Neural progenitor cell (in vitro differentiated cells): ENCODE results near the gene KCNC1. TPM values are rescaled to one million over a fixed set of nuclear protein-coding genes. Genes with fewer than 3 reads are reported as not detected.

Experiments used
- DNase-seq: peaks from one replicate; pipeline ENCODE4 v3.0.0-alpha.2; 2016; ENCODE audit warnings: low spot score
- H2AFZ ChIP-seq: fragments of 200-600 bp; sonication (generic); replicated peaks from 2 replicates; pipeline ENCODE4 v1.6.1; 2016; ENCODE audit warnings: antibody characterized with exemption
- H3F3A ChIP-seq: fragments of 200-600 bp; sonication (generic); 2 replicates; pipeline ENCODE4 v1.6.1; 2016; ENCODE audit warnings: antibody characterized with exemption, low read depth
- H3K27ac ChIP-seq: fragments of 200-600 bp; sonication (generic); 2 replicates; pipeline ENCODE4 v1.5.1; 2016; ENCODE audit warnings: mild to moderate bottlenecking
- H3K27me3 ChIP-seq: fragments of 200-600 bp; sonication (generic); 2 replicates; pipeline ENCODE4 v1.6.1; 2016; ENCODE audit warnings: mild to moderate bottlenecking, moderate library complexity
- H3K36me3 ChIP-seq: fragments of 200-600 bp; sonication (generic); 2 replicates; pipeline ENCODE4 v1.5.1; 2016
- H3K4me1 ChIP-seq: fragments of 200-600 bp; sonication (generic); 2 replicates; pipeline ENCODE4 v1.6.1; 2016; ENCODE audit warnings: mixed run types
- H3K4me2 ChIP-seq: fragments of 200-600 bp; sonication (generic); 2 replicates; pipeline ENCODE4 v1.6.1; 2016
- H3K4me3 ChIP-seq: fragments of 200-600 bp; sonication (generic); 2 replicates; pipeline ENCODE4 v1.5.1; 2016
- H3K79me2 ChIP-seq: fragments of 200-600 bp; sonication (generic); 2 replicates; pipeline ENCODE4 v1.6.1; 2016; ENCODE audit warnings: low read depth
- H3K9ac ChIP-seq: fragments of 200-600 bp; sonication (generic); 2 replicates; pipeline ENCODE4 v1.6.1; 2016
- H3K9me3 ChIP-seq: fragments of 200-600 bp; sonication (generic); 2 replicates; pipeline ENCODE4 v1.5.1; 2016; ENCODE audit warnings: low read depth
- H4K20me1 ChIP-seq: fragments of 200-600 bp; sonication (generic); 2 replicates; pipeline ENCODE4 v1.6.1; 2016; ENCODE audit warnings: low read depth
- H3K27ac Mint-ChIP-seq: 3 replicates; pipeline ENCODE4 v1.8.0; 2021; ENCODE audit warnings: mixed read lengths
- H3K27me3 Mint-ChIP-seq: 2 replicates; pipeline ENCODE4 v1.8.0; 2022; ENCODE audit warnings: low read depth, mild to moderate bottlenecking, inconsistent platforms, moderate library complexity, mixed read lengths; ENCODE audit not compliant: insufficient read depth
- H3K36me3 Mint-ChIP-seq: 3 replicates; pipeline ENCODE4 v1.8.0; 2021; ENCODE audit warnings: mixed read lengths
- H3K4me1 Mint-ChIP-seq: 3 replicates; pipeline ENCODE4 v1.8.0; 2021; ENCODE audit warnings: mixed read lengths
- H3K4me3 Mint-ChIP-seq: 3 replicates; pipeline ENCODE4 v1.8.0; 2021; ENCODE audit warnings: mild to moderate bottlenecking, moderate library complexity, mixed read lengths
- H3K9me3 Mint-ChIP-seq: 3 replicates; pipeline ENCODE4 v1.8.0; 2020; ENCODE audit warnings: mixed read lengths
- CTCF ChIP-seq: fragments of 200-600 bp; sonication (generic); IDR thresholded peaks from 2 replicates; pipeline ENCODE4 v1.5.1; 2017; ENCODE audit warnings: antibody characterized with exemption, mild to moderate bottlenecking
- EZH2 ChIP-seq: fragments of 200-600 bp; sonication (generic); IDR thresholded peaks from 2 replicates; pipeline ENCODE4 v1.6.1; 2017; ENCODE audit warnings: antibody characterized with exemption, mild to moderate bottlenecking, moderate library complexity
- EZH2phosphoT487 ChIP-seq: fragments of 200-600 bp; sonication (generic); IDR thresholded peaks from 2 replicates; pipeline ENCODE4 v1.6.1; 2017; ENCODE audit warnings: antibody characterized with exemption
- total RNA-seq: library from RNA; depleted of rRNA; stranded (reverse); fragments of >200 nt; gene quantifications from 2 replicates; pipeline ENCODE4 v1.2.3, GENCODE V29; 2015; ENCODE audit warnings: low replicate concordance

The KCNC1 gene
- total RNA-seq, 1 donor from 2014 or later, result 0.04 TPM

- peak; percentile 11 for TF ChIP-seq CTCF
- no peak for TF ChIP-seq EZH2
- no peak for DNase-seq
- Mint-ChIP-seq H3K4me3 (no peak overlapping the region), H3K4me1 (peaks cover 3% of the 10 kb centered on the region), H3K36me3 (no peaks in the 10 kb centered on the region), H3K27me3 (peaks cover 10% of the 10 kb centered on the region), H3K27ac (no peak overlapping the region), H3K9me3 (no peaks in the 10 kb centered on the region)
- H3F3A ChIP-seq, result peaks cover 5% of the 10 kb centered on the region
- no peaks in the 10 kb centered on the region for H3K79me2 ChIP-seq
- H3K4me3 ChIP-seq, result no peak overlapping the region
- no peak overlapping the region for H3K9ac ChIP-seq
- H3K4me1 ChIP-seq, result peaks cover 15% of the 10 kb centered on the region
- H2AFZ ChIP-seq, result no peak overlapping the region
- peaks cover 98% of the 10 kb centered on the region for H3K27me3 ChIP-seq
- H3K9me3 ChIP-seq, result no peaks in the 10 kb centered on the region
- no peaks in the 10 kb centered on the region for H3K36me3 ChIP-seq
- peaks cover 11% of the 10 kb centered on the region for H4K20me1 ChIP-seq
- no peak overlapping the region for H3K4me2 ChIP-seq
- no peak overlapping the region for H3K27ac ChIP-seq
Observed at GRCh38 chr11:17714356-17714854, 20.2 kb upstream of the KCNC1 start.

GRCh38 chr11:17714870-17715269 lies 19.7 kb upstream of the KCNC1 start:
- Mint-ChIP-seq H3K9me3 (no peaks in the 10 kb centered on the region), H3K27ac (no peak overlapping the region), H3K4me1 (peaks cover 3% of the 10 kb centered on the region), H3K27me3 (peaks cover 10% of the 10 kb centered on the region), H3K4me3 (no peak overlapping the region), H3K36me3 (no peaks in the 10 kb centered on the region)
- Histone ChIP-seq H3K27me3 (peaks cover 98% of the 10 kb centered on the region), H2AFZ (no peak overlapping the region), H3K4me2 (no peak overlapping the region), H3K36me3 (no peaks in the 10 kb centered on the region), H3K4me3 (no peak overlapping the region), H3K4me1 (peaks cover 20% of the 10 kb centered on the region), H3K79me2 (no peaks in the 10 kb centered on the region), H3F3A (peaks cover 9% of the 10 kb centered on the region), H4K20me1 (peaks cover 15% of the 10 kb centered on the region), H3K9ac (no peak overlapping the region), H3K9me3 (no peaks in the 10 kb centered on the region), H3K27ac (no peak overlapping the region)
- DNase-seq, result no peak
- TF ChIP-seq CTCF (no peak), EZH2phosphoT487 (no peak), EZH2 (no peak)

GRCh38 chr11:17716807-17717206 lies 17.8 kb upstream of the KCNC1 start:
- peaks cover 100% of the 10 kb centered on the region for H3K27me3 ChIP-seq

More at GRCh38 chr11:17716807-17717206, 17.8 kb upstream of the KCNC1 start:
- H4K20me1 ChIP-seq, result peaks cover 28% of the 10 kb centered on the region
- no peak for DNase-seq
- H3K27ac Mint-ChIP-seq, result no peak overlapping the region
- H2AFZ ChIP-seq, result no peak overlapping the region
- H3K36me3 ChIP-seq, result no peaks in the 10 kb centered on the region
- H3K9me3 Mint-ChIP-seq, result no peaks in the 10 kb centered on the region
- no peaks in the 10 kb centered on the region for H3K79me2 ChIP-seq
- no peaks in the 10 kb centered on the region for H3K36me3 Mint-ChIP-seq
- TF ChIP-seq EZH2, result no peak
- no peak for TF ChIP-seq CTCF
- TF ChIP-seq EZH2phosphoT487, result no peak
- H3K4me3 Mint-ChIP-seq, result no peak overlapping the region
- peaks cover 24% of the 10 kb centered on the region for H3K27me3 Mint-ChIP-seq
- peaks cover 31% of the 10 kb centered on the region for H3K4me1 ChIP-seq
- no peak overlapping the region for H3K27ac ChIP-seq
- H3K9ac ChIP-seq, result no peak overlapping the region
- no peaks in the 10 kb centered on the region for H3K9me3 ChIP-seq
- H3K4me1 Mint-ChIP-seq, result peaks cover 7% of the 10 kb centered on the region
- H3K4me2 ChIP-seq, result no peak overlapping the region
- H3F3A ChIP-seq, result peaks cover 14% of the 10 kb centered on the region
- no peak overlapping the region for H3K4me3 ChIP-seq
